Upper lobe of left lung (tissue), 4 donors: ENCODE results near the gene PHF21A.

ENCODE experiments used
- CTCF ChIP-seq, 6 experiments: fragments of 450-650 bp in 4 of 6; fragments of 200-600 bp in 2 of 6; sonication (generic) in 2 of 6; IDR thresholded peaks; one replicate each; pipeline ENCODE4 v1.5.1; 2016 to 2019; ENCODE audit warnings: antibody characterized with exemption in 6 of 6
- EP300 ChIP-seq, 4 donors: sonication (generic); formaldehyde crosslinking; IDR thresholded peaks; one replicate each; pipeline ENCODE4 v1.5.1; 2017; ENCODE audit warnings: antibody characterized with exemption in 4 of 4, control low read depth in 2 of 4
- POLR2A ChIP-seq, 4 donors: fragments of 450-650 bp; IDR thresholded peaks; one replicate each; pipeline ENCODE4 v1.5.1; 2016 to 2017; ENCODE audit warnings: antibody characterized with exemption in 4 of 4, mild to moderate bottlenecking in 2 of 4
- POLR2AphosphoS5 ChIP-seq, 2 donors: sonication (generic); formaldehyde crosslinking; IDR thresholded peaks; one replicate each; pipeline ENCODE4 v1.5.1; 2017; ENCODE audit warnings: antibody characterized with exemption in 2 of 2

GRCh38 chr11:46002189-46002588 is 119.1 kb downstream of the PHF21A start:
- TF ChIP-seq CTCF (IDR thresholded peaks at IDR 0.05) (no peak), POLR2AphosphoS5 (IDR thresholded peaks at IDR 0.05) (no peak), EP300 (IDR thresholded peaks at IDR 0.05) (no peak), POLR2A (IDR thresholded peaks at IDR 0.05) (no peak)
